GM21717 (cell line): ENCODE data around the gene KHNYN.
"Not testable (repeated sequence)": the region's sequence is repeated elsewhere in the genome, so short reads cannot be mapped to it uniquely, and the experiment has no call there.

ENCODE experiments used
- ATAC-seq: cut with Tn5 transposase; IDR thresholded peaks from one replicate; pipeline ENCODE4 v1.9.1; 2021; ENCODE audit warnings: mild to moderate bottlenecking, moderate library complexity; ENCODE audit not compliant: unreplicated experiment

The KHNYN gene

GRCh38 chr14:24465368-24465767 lies 35.6 kb downstream of the KHNYN start:
- ATAC-seq, result no peak

DNA sequence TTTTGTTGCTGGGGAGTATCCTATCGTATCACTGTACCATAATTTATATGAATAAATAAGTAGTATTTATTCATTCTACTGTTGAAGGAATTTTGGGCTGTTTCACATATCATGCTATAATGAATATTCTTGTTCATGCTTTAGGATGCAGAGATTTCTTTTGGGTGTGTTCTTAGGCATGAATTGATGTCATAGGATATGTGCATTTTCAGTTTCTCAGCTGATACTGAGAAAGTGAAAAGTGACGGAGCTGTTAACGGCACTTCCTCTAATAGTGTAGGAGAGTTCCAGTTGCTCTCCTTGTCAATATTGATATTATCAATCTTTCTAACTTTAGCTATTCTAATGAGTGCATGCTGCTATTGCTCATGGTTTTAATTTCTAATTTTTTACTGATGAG lies 36.1 kb downstream of the KHNYN start:
- no peak for ATAC-seq

GRCh38 chr14:24470450-24470849 lies 40.7 kb downstream of the KHNYN start:
- not testable (repeated sequence) for ATAC-seq

GRCh38 chr14:24473211-24473610 lies 43.5 kb downstream of the KHNYN start:
- no peak for ATAC-seq

GRCh38 chr14:24475261-24475660 lies 45.5 kb downstream of the KHNYN start:
- no peak for ATAC-seq

- not testable (repeated sequence) for ATAC-seq
Observed at GRCh38 chr14:24479999-24480398, 50.2 kb downstream of the KHNYN start.

DNA sequence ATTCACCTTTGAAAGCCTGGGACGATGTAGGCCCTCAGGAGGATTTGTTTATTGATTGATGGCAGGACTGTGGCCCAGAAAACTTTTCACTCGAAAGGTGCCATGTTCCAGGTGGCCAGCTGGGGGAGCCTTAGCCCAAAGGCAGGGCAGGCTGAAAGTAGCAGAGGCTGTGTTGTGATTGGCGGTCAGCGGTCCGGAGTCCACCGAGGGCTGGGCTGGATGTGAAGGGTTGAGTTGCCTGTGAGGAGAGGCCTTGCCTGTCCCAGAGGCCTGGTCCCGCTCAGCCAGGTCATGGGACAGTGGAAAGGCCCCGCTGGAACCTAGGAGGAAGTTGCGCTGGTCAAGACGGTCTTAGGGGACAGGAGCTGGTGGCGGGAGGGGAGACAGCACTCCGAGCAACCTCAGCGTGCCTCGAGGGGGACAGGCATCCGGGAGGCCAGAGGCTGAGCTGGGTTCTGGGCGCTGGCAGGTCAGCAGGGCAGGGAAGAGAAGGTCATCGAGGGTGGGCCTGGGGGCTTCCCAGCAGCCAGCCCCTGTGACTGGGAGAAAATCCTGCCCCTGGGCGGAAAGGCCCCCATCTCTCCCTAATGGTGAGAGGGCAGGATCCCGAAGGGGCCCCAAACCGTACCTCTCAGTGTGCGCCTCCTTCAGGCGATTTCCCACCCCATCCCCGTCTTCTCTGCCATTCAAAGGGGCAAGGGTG lies 52.0 kb downstream of the KHNYN start:
- no peak for ATAC-seq

DNA sequence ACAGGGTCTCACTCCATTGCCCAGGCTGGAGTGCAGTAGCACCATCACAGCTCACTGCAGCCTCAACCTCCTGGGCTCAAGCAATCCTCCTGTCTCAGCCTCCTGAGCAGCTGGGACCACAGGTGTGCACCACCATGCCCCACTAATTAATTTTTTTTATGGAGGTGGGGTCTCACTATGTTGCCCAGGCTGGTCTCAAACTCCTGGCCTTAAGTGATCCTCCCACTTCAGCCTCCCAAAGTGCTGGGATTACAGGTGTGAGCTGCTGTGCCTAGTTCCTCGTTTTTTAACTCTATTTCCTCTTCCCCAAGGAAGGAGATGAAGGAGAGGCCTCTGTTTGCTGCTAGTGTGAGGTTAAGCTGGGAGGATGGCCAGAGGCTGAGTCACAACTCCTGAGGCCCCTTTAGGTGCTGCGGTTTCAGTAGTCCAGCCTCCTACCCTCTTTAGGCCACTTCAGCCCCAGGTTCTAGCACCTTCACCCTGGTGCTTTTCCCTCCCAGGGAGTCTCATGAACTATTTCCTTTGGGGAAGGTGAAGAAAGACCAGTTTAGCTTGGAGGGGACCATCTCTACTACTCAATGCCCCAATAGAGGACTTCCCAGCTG lies 53.0 kb downstream of the KHNYN start:
- not testable (repeated sequence) for ATAC-seq

DNA sequence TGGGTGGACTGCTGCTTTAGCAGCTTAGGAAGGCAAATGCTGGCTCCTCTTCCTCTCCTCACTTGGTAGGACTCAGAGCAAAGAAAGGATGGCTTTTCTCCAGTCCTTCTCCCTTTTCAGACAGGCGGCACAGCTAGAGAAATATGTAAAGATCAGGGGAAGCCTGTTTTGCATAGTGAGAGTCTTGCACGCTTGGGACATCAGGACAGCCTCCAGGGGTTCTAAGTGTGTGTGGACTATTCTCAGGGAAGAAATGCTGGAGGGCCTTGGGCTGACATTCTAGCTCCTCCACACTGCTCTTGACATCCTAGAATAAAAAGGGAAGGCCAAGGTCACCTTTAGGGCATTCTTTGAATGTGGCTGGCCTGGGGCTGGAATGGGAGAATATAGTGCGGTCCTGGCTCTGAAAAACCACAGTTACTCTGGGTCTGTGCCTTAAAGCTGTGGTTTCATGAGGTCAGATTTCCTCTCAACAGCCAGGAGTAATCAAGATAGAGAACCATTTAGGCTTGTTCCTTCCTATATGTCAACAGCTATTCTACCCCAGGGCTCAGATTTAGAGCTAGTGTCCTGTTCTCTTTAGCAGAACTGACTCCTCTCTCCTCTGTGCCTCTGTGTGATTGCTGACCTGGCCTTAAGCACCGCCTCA lies 54.0 kb downstream of the KHNYN start:
- ATAC-seq, result peak; percentile 59
